HFFc6 (cell line): ENCODE results near the gene NPLOC4. TPM values are rescaled to one million over a fixed set of nuclear protein-coding genes. Genes with fewer than 3 reads are reported as not detected.
A peak's percentile ranks its signal among the peaks of the same experiment; 100 is the strongest.

Source experiments
- DNase-seq: peaks from one replicate; pipeline ENCODE4 v3.0.0-alpha.2; 2018
- H3K27ac Mint-ChIP-seq: 2 replicates; pipeline ENCODE4 v1.8.0; 2020; ENCODE audit warnings: mild to moderate bottlenecking, mixed read lengths
- H3K27me3 Mint-ChIP-seq: 2 replicates; pipeline ENCODE4 v1.8.0; 2021; ENCODE audit warnings: mild to moderate bottlenecking, moderate library complexity, mixed read lengths; ENCODE audit not compliant: insufficient read depth
- H3K36me3 Mint-ChIP-seq: 2 replicates; pipeline ENCODE4 v1.8.0; 2021; ENCODE audit warnings: low read depth, mixed read lengths
- H3K4me1 Mint-ChIP-seq: 2 replicates; pipeline ENCODE4 v1.8.0; 2020; ENCODE audit warnings: low read depth, mixed read lengths
- H3K4me3 Mint-ChIP-seq: 2 replicates; pipeline ENCODE4 v1.8.0; 2020; ENCODE audit warnings: mild to moderate bottlenecking, moderate library complexity, mixed read lengths
- H3K9me3 Mint-ChIP-seq: 2 replicates; pipeline ENCODE4 v1.8.0; 2020; ENCODE audit warnings: mild to moderate bottlenecking, mixed read lengths
- CTCF ChIP-seq: fragments of 200-600 bp; sonication (generic); IDR thresholded peaks from 2 replicates; pipeline ENCODE4 v1.5.0; 2021; ENCODE audit warnings: antibody characterized with exemption, mild to moderate bottlenecking
- total RNA-seq, 6 experiments: library from RNA; stranded (reverse); fragmentation: NEBNext Ultra II Directional; extraction: Animal tissue kit (Norgen Biotek cat#: 25700); gene quantifications; 2 replicates in 1 of 6; 3 replicates in 5 of 6; pipeline ENCODE4 v1.2.3, GENCODE V29; 2021

The NPLOC4 gene
- total RNA-seq, 6 experiments from 2014 or later: 121 to 140 (median 133) TPM

DNA sequence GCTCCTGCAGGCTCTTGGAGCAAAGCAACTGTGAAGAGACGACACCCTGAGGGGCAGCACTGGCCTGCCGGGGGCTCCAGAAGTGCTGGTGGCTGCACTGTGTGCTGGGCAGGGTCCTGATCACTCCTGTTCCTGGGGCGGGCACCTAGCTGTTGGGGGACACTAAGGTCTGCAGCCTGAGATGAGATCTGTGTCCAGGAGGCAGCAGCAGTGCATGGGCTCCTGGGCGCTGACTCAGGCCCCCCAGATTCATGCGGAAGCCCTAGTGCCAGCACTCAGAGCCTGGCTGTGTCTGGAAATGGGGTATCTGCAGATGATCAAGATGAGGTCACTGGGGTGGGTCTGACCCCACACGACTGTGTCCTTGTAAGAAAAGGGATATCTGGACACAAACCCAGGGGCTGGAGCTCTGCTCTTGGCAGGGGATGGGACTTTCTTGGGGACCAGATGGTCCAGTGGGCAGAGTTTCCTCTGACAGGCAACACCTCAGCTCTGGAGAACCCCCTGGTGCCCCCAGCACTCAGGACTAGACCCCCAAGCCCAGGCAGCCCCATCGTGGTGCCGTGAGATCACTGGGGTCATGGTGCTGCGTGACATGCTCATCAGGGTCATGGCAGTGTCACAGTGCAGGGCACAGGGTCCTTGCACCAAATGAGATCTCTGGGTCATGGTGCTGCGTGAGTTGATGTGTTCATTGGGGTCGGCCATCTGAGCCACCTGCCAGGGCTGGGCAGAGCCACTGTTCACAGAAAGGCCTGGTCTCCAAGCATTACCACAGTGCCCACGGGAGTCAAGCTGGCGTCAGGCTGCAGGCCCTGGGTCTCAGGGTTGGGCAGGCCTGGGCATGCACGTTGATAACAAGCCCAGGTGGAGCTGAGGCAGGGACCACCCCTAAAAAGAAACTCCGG is 94.2 kb downstream of the NPLOC4 start:
- H3K27ac Mint-ChIP-seq: no peak overlapping the region
- H3K36me3 Mint-ChIP-seq: no peaks in the 10 kb centered on the region
- no peaks in the 10 kb centered on the region for H3K9me3 Mint-ChIP-seq
- no peak for DNase-seq
- no peaks in the 10 kb centered on the region for H3K4me1 Mint-ChIP-seq
- peaks cover 3% of the 10 kb centered on the region for H3K27me3 Mint-ChIP-seq
- TF ChIP-seq CTCF: no peak
- H3K4me3 Mint-ChIP-seq: no peak overlapping the region

DNA sequence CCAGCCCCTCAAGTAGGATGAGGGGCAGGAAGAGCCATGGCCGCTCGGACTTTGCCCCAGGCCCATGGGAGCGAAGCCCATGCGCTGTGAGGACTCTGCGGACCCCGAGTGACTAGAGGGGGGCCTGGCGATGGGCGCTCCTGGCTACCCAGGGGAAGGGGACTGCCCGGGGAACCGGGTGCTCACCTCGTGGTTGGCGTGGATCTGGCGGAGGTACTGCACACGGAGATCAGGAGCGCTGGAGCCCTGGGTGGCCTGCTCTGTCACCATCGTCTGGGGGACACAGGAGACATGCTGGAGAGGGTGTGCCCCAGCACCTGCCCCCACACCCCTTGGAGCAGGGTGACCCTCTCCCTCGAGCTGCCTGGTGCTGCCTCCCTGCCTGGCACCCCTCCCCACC is 95.8 kb downstream of the NPLOC4 start:
- no peak for DNase-seq
- H3K4me1 Mint-ChIP-seq: no peaks in the 10 kb centered on the region
- no peak overlapping the region for H3K4me3 Mint-ChIP-seq
- no peak overlapping the region for H3K27ac Mint-ChIP-seq
- no peaks in the 10 kb centered on the region for H3K9me3 Mint-ChIP-seq
- H3K36me3 Mint-ChIP-seq: no peaks in the 10 kb centered on the region
- peaks cover 5% of the 10 kb centered on the region for H3K27me3 Mint-ChIP-seq
- TF ChIP-seq CTCF: no peak

DNA sequence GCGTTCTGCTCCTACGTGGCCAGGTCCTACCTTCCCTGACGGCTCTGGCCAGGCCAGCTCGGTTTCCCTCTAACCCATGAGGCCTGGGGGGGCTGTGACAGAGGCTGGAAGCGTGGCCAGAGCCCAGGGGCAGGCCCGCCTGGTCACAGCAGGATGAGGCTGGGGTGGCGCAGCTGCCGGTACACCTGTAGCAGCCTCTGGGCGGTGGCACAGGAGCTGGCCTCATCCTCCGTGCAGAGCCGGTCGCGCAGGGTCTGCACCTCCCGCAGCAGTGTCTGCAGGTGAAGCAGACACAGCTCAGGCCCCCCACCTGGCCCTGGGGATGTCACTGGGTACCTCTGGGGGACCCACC is 96.3 kb downstream of the NPLOC4 start:
- Mint-ChIP-seq H3K4me1 (no peaks in the 10 kb centered on the region), H3K27ac (no peak overlapping the region), H3K36me3 (no peaks in the 10 kb centered on the region), H3K9me3 (no peaks in the 10 kb centered on the region), H3K4me3 (no peak overlapping the region), H3K27me3 (peaks cover 8% of the 10 kb centered on the region)
- no peak for TF ChIP-seq CTCF
- no peak for DNase-seq

DNA sequence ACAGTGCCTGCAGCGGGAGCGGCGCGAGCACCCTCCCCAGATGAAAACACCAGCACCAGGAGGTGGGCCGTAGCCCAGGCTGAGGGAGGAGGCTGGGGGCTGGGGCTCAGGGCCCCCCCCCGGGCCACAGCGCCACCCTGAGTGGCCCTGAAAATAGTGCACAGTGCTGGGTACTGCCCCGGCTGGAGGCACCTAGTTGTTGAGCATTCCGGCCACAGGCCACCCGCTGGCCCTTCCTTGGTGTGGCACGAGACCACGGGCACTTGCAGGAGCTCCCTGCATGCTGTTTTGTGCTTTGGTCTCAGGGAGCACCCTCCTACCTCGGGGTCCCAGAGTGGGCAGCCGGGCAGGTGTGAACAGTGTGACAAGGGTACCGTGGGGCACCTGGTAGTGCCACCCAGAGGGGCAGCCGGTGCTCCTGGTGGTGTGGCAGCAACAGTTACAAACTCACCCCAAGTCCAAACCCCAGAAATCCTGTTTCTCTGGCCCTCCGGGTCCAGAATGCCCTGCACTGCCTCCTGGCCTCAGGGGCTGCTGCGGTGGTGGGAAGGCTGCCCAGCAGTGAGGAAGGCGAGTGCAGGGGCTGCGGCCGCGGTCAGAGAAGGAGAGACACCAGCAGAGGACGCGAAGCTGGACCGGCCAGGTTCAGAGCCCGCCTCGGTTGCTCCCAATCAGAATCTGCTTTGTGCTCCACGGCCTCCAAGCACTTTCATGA is 96.8 kb downstream of the NPLOC4 start:
- Mint-ChIP-seq H3K9me3 (no peaks in the 10 kb centered on the region), H3K27ac (no peak overlapping the region), H3K36me3 (no peaks in the 10 kb centered on the region), H3K27me3 (peaks cover 8% of the 10 kb centered on the region), H3K4me3 (no peak overlapping the region), H3K4me1 (no peaks in the 10 kb centered on the region)
- TF ChIP-seq CTCF: peak; percentile 38; the same call in 1 of the 2 replicates
- no peak for DNase-seq

DNA sequence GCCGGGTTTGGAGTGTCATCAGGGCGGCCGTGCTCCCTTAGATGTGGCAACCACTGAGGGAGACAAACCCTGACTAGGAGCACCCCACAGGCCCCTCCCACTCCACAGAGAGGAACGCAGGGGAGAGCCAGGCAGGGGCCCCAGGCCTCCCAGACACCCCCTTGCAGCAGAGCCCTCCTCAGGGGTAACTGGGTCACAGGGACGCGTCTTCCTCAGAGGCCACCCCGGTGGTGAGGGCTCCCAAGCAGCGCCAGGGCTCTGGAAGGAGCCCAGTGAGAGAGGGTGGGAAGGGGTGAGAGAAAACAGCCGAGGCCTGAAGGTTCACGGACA is 97.4 kb downstream of the NPLOC4 start:
- Mint-ChIP-seq H3K9me3 (no peaks in the 10 kb centered on the region), H3K27me3 (peaks cover 8% of the 10 kb centered on the region), H3K4me3 (no peak overlapping the region), H3K36me3 (no peaks in the 10 kb centered on the region), H3K4me1 (no peaks in the 10 kb centered on the region), H3K27ac (no peak overlapping the region)
- TF ChIP-seq CTCF: no peak
- DNase-seq: no peak
